Stimulated activated CD4-positive, alpha-beta T cell treated with anti-CD3 and anti-CD28 coated beads, Interleukin-4, amount 100 ng/mL, for 1 hour (primary cell): ENCODE measurements around the gene FST.

Experiments used
- DNase-seq: peaks from one replicate; pipeline ENCODE4 v3.0.0-alpha.2; 2020

Gene FST

GRCh38 chr5:53480416-53481158 lies at the start of gene FST:
Gene FST (plus strand): TSS chr5:53480629. CDS start chr5:53480792, 163 bp downstream.
- peak; percentile 11 for DNase-seq

GRCh38 chr5:53431665-53432064 lies 48.8 kb upstream of the FST start:
- DNase-seq, result no peak

GRCh38 chr5:53433026-53433425 lies 47.4 kb upstream of the FST start:
- DNase-seq, result no peak

GRCh38 chr5:53434541-53434940 lies 45.9 kb upstream of the FST start:
- DNase-seq, result no peak

GRCh38 chr5:53436480-53437191 lies 43.8 kb upstream of the FST start:
- no peak for DNase-seq

GRCh38 chr5:53438079-53438478 lies 42.4 kb upstream of the FST start:
- DNase-seq, result no peak

- DNase-seq, result no peak
Measured at GRCh38 chr5:53438486-53439472, 41.6 kb upstream of the FST start.

- no peak for DNase-seq
Measured at GRCh38 chr5:53442961-53443360, 37.5 kb upstream of the FST start.

DNA sequence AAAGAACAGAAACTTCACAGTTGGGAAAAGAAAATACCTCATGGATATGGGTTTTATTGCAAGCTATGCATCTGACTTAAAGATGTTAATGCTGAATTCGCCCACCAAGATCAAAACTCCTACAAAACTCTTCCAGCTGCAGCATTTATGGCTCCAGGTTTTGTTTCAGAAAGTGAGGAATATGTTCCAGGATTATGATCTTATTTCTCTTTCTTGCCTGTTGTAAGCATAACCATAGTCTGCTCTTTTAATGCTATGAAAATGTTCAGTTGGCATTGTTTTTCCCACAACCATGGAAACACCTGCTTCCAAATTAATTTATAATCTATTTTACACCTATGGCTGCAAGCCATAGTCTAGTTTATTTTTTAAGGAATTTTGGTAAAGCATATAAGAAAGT lies 34.9 kb upstream of the FST start:
- DNase-seq, result no peak

DNA sequence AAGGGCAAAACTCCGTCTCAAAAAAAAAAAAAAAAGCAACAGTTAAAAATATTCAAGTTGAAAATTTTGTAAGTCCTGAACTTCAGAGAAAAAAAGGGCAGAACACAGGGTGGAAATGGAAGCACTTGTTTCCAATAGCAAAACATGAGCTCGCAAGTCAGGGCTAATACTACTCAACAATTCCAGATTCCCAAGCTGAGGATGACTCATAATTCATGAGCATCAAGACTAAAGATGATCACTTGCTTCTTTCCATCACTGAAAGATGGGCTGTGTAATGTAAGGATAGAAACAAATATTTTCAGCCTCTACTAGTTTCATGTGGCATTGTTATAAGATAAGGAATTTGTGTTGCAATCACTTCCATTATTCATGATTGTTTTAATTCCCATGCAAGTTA lies 33.5 kb upstream of the FST start:
- DNase-seq, result no peak

DNA sequence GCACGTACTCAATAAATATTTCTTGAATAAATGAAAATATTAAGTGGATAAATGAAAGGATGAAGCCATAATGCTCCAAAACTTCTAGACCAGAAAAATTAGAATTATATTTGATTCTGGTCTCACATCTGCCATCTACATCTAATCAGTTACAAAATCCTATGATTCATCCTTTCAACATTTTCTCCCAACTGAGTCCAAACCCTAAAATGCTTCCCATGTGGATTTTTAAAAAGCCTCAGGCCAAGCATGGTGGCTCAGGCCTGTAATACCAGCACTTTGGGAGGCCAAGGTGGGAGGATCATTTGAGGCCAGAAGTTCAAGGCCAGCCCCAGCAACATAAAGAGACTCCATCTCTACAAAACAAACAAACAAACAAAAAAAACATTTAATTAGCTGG lies 31.6 kb upstream of the FST start:
- no peak for DNase-seq

- DNase-seq, result no peak
Measured at GRCh38 chr5:53453898-53454718, 26.3 kb upstream of the FST start.

DNA sequence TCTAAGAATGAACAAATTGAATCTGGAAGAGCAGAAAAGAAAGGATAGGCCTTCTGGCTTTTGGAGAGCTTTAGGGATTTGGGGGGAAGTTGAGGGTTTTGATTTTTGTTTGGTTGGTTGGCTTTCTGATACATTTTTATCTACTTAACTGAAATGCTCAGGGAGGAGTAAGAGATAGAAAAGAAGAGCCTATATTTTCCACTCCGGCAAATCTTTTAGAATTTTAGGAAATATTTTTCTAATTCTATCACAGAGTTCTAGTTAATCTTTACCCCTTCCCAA lies 25.8 kb upstream of the FST start:
- no peak for DNase-seq

GRCh38 chr5:53456366-53456765 lies 24.1 kb upstream of the FST start:
- DNase-seq, result no peak

DNA sequence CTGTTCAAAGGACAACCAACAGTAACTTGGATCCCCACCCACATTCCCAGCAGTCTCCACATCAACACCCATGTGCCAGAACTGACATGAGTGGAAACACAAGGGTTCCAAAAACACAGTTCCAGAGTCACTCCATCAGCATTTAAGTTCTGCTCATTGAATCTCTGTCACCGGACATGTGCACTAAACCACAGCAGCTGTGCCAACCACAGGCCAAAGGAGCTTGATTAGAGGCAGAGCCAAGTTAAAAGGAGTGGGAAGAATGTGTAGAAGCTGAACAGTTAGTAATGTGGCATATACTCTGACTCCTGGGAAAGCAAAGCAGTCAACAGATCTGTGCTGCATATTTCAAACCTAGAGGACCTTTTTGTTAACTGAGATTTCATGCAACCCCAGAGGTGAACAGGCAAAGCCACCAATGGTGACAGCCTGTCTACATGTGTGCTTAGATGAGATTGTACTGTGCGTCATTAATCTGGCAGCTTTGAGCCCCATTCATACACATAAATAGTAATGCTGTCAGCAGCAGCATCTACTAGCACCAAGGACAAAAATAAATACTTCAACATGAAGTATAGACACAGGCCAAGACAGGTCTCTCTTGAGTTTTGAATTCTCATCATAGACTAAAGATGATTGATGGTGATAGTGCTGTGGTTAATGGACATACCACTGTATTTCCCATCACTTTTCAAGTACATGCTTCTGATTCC lies 16.4 kb upstream of the FST start:
- no peak for DNase-seq

DNA sequence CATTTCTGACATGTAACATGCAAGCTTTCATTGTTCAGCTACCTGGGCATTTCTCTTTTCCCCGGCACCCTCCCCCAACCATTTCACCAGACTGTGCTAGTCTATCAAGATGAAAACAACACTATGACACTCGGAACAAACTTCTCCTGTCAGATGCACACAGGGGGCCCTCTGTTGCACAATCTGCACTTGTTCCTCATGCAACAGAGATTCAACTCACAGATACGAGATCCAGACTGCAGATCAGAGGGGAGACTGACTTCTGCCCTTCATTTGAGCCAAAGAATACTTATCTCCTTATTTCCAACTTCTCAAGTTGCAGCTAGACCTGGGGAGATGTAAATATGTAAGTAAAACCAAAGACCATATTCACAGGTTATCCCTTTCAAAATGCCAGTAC lies 15.7 kb upstream of the FST start:
- DNase-seq, result no peak

GRCh38 chr5:53469946-53470687 lies 10.3 kb upstream of the FST start:
- DNase-seq, result no peak

DNA sequence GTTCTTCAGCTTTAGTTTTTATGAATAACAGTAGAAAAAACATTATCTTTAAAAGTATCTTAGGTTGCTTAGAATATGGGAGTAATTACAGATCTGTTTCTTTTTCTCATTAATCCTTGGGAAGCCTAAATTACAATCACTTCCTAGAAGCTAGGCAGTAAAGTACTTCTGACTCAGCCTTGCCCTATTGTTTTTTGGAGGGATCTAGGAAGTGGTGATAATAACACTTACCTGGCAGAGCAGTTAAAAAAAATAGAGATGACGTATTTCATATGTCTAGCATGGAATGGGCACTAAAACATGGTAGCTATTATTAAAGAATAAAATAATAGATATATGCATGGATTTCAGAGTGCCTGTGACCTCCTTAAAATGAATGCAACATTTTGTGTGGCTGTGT lies 8.2 kb upstream of the FST start:
- no peak for DNase-seq

- no peak for DNase-seq
Measured at GRCh38 chr5:53472720-53473510, 7.5 kb upstream of the FST start.

DNA sequence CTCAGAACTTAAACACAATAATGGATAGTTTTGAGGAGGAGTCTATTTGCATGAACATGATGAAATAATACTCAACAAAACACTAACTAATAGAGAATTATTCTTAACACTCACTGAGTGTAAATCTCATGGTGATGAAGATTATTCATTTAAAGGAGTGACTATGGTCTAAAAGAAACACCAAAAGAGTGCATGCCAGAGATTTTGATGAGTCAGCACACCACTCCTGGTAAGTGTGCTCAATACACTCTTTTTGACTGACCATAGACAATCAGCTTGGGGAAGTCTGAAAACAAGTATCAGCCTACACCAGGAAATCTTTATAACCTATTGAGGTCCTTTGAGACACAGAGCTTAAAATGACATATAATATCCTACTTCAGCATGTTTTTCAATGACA lies 6.8 kb upstream of the FST start:
- DNase-seq, result no peak

GRCh38 chr5:53475320-53475719 lies 5.1 kb upstream of the FST start:
- no peak for DNase-seq
